GM12878 (cell line): ENCODE data around the gene ZNF511.

Experiments
- FOXM1 ChIP-seq: IDR thresholded peaks from 2 replicates; pipeline ENCODE4 v1.6.1; 2012; ENCODE audit warnings: low read depth, mild to moderate bottlenecking, inconsistent platforms, low read length, moderate library complexity
- TF ChIP-seq, protein P1 (sequence below), 3 experiments: IDR thresholded peaks in 2 of 3; conservative IDR thresholded peaks in 1 of 3; 2 replicates each; pipeline ENCODE4 v1.5.1; 2011; ENCODE audit warnings: low read depth in 3 of 3, low read length in 3 of 3, mild to moderate bottlenecking in 3 of 3, control low read depth in 2 of 3, moderate library complexity in 2 of 3, inconsistent platforms in 1 of 3, mixed read lengths in 1 of 3; ENCODE audit not compliant: control insufficient read depth in 2 of 3, insufficient read depth in 1 of 3; ENCODE audit errors: extremely low read depth in 1 of 3
- TF ChIP-seq, protein P2 (sequence below): IDR thresholded peaks from 2 replicates; pipeline ENCODE4 v1.6.1; 2012; ENCODE audit warnings: low read depth, low read length, improper control_type of control experiment

DNA sequence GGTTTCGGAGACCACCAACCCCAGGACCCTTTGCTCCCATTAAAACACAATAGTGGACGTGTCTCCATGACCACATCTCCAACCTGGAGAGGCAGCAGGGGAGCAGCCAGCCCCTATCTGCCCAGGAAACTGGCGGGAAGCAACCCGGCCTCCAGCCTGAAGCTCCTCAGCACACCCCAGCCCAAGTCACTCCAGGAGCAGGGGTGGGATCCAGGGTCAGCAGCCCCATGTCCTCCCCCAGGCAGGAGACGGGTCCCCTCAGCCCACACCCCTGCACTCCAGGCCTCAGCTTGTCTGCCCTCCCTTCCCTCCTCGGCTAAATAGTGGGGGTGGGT is 32.6 kb upstream of the ZNF511 start:
- TF ChIP-seq FOXM1 = no peak
- TF ChIP-seq, protein P1, sequence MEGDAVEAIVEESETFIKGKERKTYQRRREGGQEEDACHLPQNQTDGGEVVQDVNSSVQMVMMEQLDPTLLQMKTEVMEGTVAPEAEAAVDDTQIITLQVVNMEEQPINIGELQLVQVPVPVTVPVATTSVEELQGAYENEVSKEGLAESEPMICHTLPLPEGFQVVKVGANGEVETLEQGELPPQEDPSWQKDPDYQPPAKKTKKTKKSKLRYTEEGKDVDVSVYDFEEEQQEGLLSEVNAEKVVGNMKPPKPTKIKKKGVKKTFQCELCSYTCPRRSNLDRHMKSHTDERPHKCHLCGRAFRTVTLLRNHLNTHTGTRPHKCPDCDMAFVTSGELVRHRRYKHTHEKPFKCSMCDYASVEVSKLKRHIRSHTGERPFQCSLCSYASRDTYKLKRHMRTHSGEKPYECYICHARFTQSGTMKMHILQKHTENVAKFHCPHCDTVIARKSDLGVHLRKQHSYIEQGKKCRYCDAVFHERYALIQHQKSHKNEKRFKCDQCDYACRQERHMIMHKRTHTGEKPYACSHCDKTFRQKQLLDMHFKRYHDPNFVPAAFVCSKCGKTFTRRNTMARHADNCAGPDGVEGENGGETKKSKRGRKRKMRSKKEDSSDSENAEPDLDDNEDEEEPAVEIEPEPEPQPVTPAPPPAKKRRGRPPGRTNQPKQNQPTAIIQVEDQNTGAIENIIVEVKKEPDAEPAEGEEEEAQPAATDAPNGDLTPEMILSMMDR (IDR thresholded peaks at IDR 0.05 in 2 of 3, conservative IDR thresholded peaks at IDR 0.05 in 1 of 3; ENCODE audit: control insufficient read depth in 2 of 3, extremely low read depth in 1 of 3, insufficient read depth in 1 of 3, low read depth in 3 of 3, low read length in 3 of 3) = no peak
- TF ChIP-seq, protein P2, sequence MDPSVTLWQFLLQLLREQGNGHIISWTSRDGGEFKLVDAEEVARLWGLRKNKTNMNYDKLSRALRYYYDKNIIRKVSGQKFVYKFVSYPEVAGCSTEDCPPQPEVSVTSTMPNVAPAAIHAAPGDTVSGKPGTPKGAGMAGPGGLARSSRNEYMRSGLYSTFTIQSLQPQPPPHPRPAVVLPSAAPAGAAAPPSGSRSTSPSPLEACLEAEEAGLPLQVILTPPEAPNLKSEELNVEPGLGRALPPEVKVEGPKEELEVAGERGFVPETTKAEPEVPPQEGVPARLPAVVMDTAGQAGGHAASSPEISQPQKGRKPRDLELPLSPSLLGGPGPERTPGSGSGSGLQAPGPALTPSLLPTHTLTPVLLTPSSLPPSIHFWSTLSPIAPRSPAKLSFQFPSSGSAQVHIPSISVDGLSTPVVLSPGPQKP = no peak
